Measurements from ENCODE around the gene TTYH2. TPM values are rescaled to one million over a fixed set of nuclear protein-coding genes. Genes with fewer than 3 reads are reported as not detected.

The TTYH2 gene
- total and polyA plus RNA-seq, 10 donors, result 2.7 to 22.7 (median 17.7) TPM

- Histone ChIP-seq H3K4me1 (peaks cover 14 to 55% (median 43%) of the 10 kb centered on the region in 6 donors), H3K27ac (no peak overlapping the region), H3K4me3 (no peak overlapping the region), H3K27me3 (replicated peaks in 1 of 7) (no peaks in the 10 kb centered on the region), H3K9me3 (no peaks in the 10 kb centered on the region), H3K36me3 (peaks cover 0 to 8% (median 0%) of the 10 kb centered on the region in 6 donors)
- 62 to 68% (median 64%) methylated on average over 12 to 13 of the region's 13 CpGs for WGBS, 5 donors
- no peak for TF ChIP-seq POLR2A (IDR thresholded peaks at IDR 0.05)
- TF ChIP-seq, protein P1, sequence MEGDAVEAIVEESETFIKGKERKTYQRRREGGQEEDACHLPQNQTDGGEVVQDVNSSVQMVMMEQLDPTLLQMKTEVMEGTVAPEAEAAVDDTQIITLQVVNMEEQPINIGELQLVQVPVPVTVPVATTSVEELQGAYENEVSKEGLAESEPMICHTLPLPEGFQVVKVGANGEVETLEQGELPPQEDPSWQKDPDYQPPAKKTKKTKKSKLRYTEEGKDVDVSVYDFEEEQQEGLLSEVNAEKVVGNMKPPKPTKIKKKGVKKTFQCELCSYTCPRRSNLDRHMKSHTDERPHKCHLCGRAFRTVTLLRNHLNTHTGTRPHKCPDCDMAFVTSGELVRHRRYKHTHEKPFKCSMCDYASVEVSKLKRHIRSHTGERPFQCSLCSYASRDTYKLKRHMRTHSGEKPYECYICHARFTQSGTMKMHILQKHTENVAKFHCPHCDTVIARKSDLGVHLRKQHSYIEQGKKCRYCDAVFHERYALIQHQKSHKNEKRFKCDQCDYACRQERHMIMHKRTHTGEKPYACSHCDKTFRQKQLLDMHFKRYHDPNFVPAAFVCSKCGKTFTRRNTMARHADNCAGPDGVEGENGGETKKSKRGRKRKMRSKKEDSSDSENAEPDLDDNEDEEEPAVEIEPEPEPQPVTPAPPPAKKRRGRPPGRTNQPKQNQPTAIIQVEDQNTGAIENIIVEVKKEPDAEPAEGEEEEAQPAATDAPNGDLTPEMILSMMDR (IDR thresholded peaks at IDR 0.05 in 8 of 11, conservative IDR thresholded peaks at IDR 0.05 in 3 of 11), result no peak
- TF ChIP-seq POLR2AphosphoS5 (IDR thresholded peaks at IDR 0.05), result no peak
- intact Hi-C loops (cut with DNase I; ENCODE audit: low total_unique reads), result loop anchor here (10.0 kb wide), 2 partner anchors 148 to 238 kb away; partner anchors contain the start of genes BTBD17 and GPR142
- no peak for DNase-seq
Observed at GRCh38 chr17:74217037-74217730, 3.8 kb downstream of the TTYH2 start.

GRCh38 chr17:74217888-74218287, 4.5 kb downstream of the TTYH2 start:
- H3K27me3 ChIP-seq (replicated peaks in 1 of 7), result no peaks in the 10 kb centered on the region
- H3K36me3 ChIP-seq, result peaks cover 0 to 16% (median 0%) of the 10 kb centered on the region in 6 donors
- no peaks in the 10 kb centered on the region for H3K9me3 ChIP-seq
- intact Hi-C loops (cut with DNase I; ENCODE audit: low total_unique reads), result loop anchor here (10.0 kb wide), 2 partner anchors 147 to 237 kb away; partner anchors contain the start of genes BTBD17 and GPR142
- WGBS, 5 donors, result 87 to 96% (median 94%) methylated on average over 2 of the region's 2 CpGs
- TF ChIP-seq POLR2AphosphoS5 (IDR thresholded peaks at IDR 0.05) (no peak), POLR2A (IDR thresholded peaks at IDR 0.05) (no peak)
- TF ChIP-seq, protein P1 (IDR thresholded peaks at IDR 0.05 in 8 of 11, conservative IDR thresholded peaks at IDR 0.05 in 3 of 11), result no peak
- no peak for DNase-seq
- H3K4me1 ChIP-seq, result peaks cover 9 to 48% (median 36%) of the 10 kb centered on the region in 6 donors
- H3K27ac ChIP-seq, result no peak overlapping the region
- no peak overlapping the region for H3K4me3 ChIP-seq

DNA sequence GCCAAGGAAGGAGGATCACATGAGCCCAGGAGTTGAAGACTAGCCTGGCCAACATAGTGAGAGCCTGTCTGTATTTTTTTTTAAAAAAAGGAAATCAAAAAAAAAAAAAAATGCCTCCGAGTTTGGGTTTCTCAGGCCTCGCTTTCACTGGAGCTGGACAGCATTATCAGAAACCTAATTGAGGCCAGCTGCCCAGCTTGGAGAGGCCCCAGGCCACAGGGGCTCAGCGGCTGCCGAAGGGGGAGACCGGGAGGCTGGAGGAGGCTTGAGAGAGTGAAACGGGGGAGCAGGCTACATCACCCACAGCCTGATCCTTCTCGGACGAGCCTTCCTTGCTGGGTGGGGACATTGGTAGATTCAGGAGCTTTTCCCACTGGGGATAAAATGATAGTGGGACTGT, 5.1 kb downstream of the TTYH2 start:
- Histone ChIP-seq H3K9me3 (no peaks in the 10 kb centered on the region), H3K27ac (no peak overlapping the region), H3K4me1 (peaks cover 9 to 43% (median 35%) of the 10 kb centered on the region in 6 donors), H3K36me3 (peaks cover 0 to 21% (median 0%) of the 10 kb centered on the region in 6 donors), H3K27me3 (replicated peaks in 1 of 7) (no peaks in the 10 kb centered on the region), H3K4me3 (no peak overlapping the region)
- intact Hi-C loops (cut with DNase I; ENCODE audit: low total_unique reads), result loop anchor here (10.0 kb wide), 2 partner anchors 146 to 236 kb away; partner anchors contain the start of genes BTBD17 and GPR142
- TF ChIP-seq POLR2AphosphoS5 (IDR thresholded peaks at IDR 0.05), result no peak
- DNase-seq, result no peak
- 82 to 91% (median 89%) methylated on average over 8 of the region's 8 CpGs for WGBS, 5 donors

DNA sequence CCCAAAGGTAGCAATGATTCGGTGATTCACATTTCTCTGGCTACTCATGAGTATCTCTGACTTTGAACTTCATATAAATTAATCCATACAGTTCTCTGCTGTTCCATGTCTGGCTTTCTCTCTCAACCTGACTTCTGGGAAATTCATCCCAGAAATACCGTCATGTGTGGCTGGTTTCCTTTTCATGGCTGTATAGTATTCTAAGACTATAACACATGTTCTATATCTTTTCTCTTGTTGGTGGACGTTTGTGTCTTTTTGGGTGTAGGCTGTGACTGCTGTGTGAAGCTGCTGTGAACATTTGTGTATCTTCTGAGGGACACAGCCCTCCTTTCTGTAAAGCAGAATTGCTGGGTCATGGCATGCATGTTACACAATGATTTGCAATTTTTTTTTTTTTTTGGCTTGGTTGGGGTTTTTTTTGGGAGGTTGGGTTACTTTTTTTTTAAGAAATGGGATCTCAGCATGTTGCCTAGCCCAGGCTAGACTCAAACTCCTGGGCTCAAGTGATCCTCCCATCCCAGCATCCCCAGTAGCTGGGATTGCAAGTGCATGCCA, 6.3 kb downstream of the TTYH2 start:
- H3K4me3 ChIP-seq, result no peak overlapping the region
- peaks cover 0 to 29% (median 0%) of the 10 kb centered on the region in 6 donors for H3K36me3 ChIP-seq
- H3K27ac ChIP-seq, result no peak overlapping the region
- TF ChIP-seq, protein P1 (IDR thresholded peaks at IDR 0.05 in 8 of 11, conservative IDR thresholded peaks at IDR 0.05 in 3 of 11), result no peak
- TF ChIP-seq POLR2A (IDR thresholded peaks at IDR 0.05) (no peak), POLR2AphosphoS5 (IDR thresholded peaks at IDR 0.05) (no peak)
- H3K27me3 ChIP-seq (replicated peaks in 1 of 7), result no peaks in the 10 kb centered on the region
- H3K9me3 ChIP-seq, result no peaks in the 10 kb centered on the region
- intact Hi-C loops (cut with DNase I; ENCODE audit: low total_unique reads), result loop anchor here (10.0 kb wide), 2 partner anchors 145 to 235 kb away; partner anchors contain the start of genes BTBD17 and GPR142
- peaks cover 2 to 30% (median 23%) of the 10 kb centered on the region in 6 donors for H3K4me1 ChIP-seq
- 74 to 86% (median 82%) methylated on average over 3 of the region's 3 CpGs for WGBS, 5 donors
- no peak for DNase-seq
